Neutrophil (primary cell): ENCODE data around the gene MSTO1.
"Not testable (repeated sequence)": the region's sequence is repeated elsewhere in the genome, so short reads cannot be mapped to it uniquely, and the experiment has no call there.

Experiments
- H3K27ac ChIP-seq: fragments of 200-600 bp; sonication (generic); 2 replicates; pipeline ENCODE4 v1.5.1; 2016; ENCODE audit warnings: mild to moderate bottlenecking, moderate library complexity
- H3K27me3 ChIP-seq: fragments of 200-600 bp; sonication (generic); 2 replicates; pipeline ENCODE4 v1.6.0; 2016; ENCODE audit warnings: mild to moderate bottlenecking
- H3K36me3 ChIP-seq: fragments of 200-600 bp; sonication (generic); 2 replicates; pipeline ENCODE4 v1.5.1; 2017
- H3K4me1 ChIP-seq, 2 experiments: fragments of 200-600 bp in 1 of 2; sonication (generic) in 1 of 2; 1 replicate in 1 of 2; 2 replicates in 1 of 2; pipeline versions ENCODE4 v1.5.1 to v1.6.1; 2013 to 2016; ENCODE audit warnings: low read depth in 1 of 2, low read length in 1 of 2, mild to moderate bottlenecking in 1 of 2, moderate library complexity in 1 of 2; ENCODE audit not compliant: control insufficient read depth in 1 of 2, insufficient read depth in 1 of 2
- H3K4me3 ChIP-seq, 2 experiments: fragments of 200-600 bp in 1 of 2; sonication (generic) in 1 of 2; 1 replicate in 1 of 2; 2 replicates in 1 of 2; pipeline ENCODE4 v1.5.1; 2013 to 2016; ENCODE audit warnings: low read depth in 1 of 2, low read length in 1 of 2, mild to moderate bottlenecking in 1 of 2, moderate library complexity in 1 of 2
- H3K9me3 ChIP-seq: fragments of 200-600 bp; sonication (generic); 2 replicates; pipeline ENCODE4 v1.5.1; 2016
- CTCF ChIP-seq: fragments of 200-600 bp; sonication (generic); IDR thresholded peaks from 2 replicates; pipeline ENCODE4 v1.5.1; 2016; ENCODE audit warnings: antibody characterized with exemption

MSTO1 gene

GRCh38 chr1:155609515-155610256, at the start of gene MSTO1:
TSS of gene MSTO1 (plus strand) at chr1:155610218. CDS start at chr1:155610249, 31 bp downstream.
- peak within 1 kb of the TSS; percentile 75 for H3K4me3 ChIP-seq

GRCh38 chr1:155561779-155562580, 48.0 kb upstream of the MSTO1 start:
- H3K4me3 ChIP-seq, result peak overlapping the region; percentile 77 to 90
- H3K27ac ChIP-seq, result peak overlapping the region; percentile 99
- H3K36me3 ChIP-seq, H3K27me3 ChIP-seq, H3K9me3 ChIP-seq: not testable (repeated sequence)
- peaks cover 19 to 29% of the 10 kb centered on the region in 2 experiments for H3K4me1 ChIP-seq

More at GRCh38 chr1:155609515-155610256, at the start of gene MSTO1:
- H3K4me1 ChIP-seq, result peaks cover 5 to 6% of the 10 kb centered on the region in 2 experiments
- H3K27ac ChIP-seq, result peak within 1 kb of the TSS; percentile 58
- no peaks in the 10 kb centered on the region for H3K9me3 ChIP-seq
- no peaks in the 10 kb centered on the region for H3K27me3 ChIP-seq
- TF ChIP-seq CTCF, result no peak
- H3K36me3 ChIP-seq, result peaks cover 5% of the 10 kb centered on the region

- Histone ChIP-seq H3K27ac (peak within 1 kb of the TSS; percentile 99), H3K27me3 (no peaks in the 10 kb centered on the region), H3K9me3 (no peaks in the 10 kb centered on the region), H3K36me3 (peaks cover 5% of the 10 kb centered on the region), H3K4me3 (peak within 1 kb of the TSS; percentile 77 to 90), H3K4me1 (peaks cover 19 to 29% of the 10 kb centered on the region in 2 experiments)
- TF ChIP-seq CTCF, result peak; percentile 32
Measured at GRCh38 chr1:155562581-155563376, 47.2 kb upstream of the MSTO1 start, which contains the start of gene ASH1L. TSS of gene ASH1L (minus strand) at chr1:155562803. CDS start at chr1:155521519, 41,284 bp downstream.

- not testable (repeated sequence) for H3K36me3 ChIP-seq, H3K9me3 ChIP-seq, H3K27me3 ChIP-seq
- Histone ChIP-seq H3K4me3 (peak overlapping the region; percentile 77 to 90), H3K4me1 (peaks cover 19 to 27% of the 10 kb centered on the region in 2 experiments), H3K27ac (peak overlapping the region; percentile 99)
Measured at GRCh38 chr1:155563377-155564022, 46.5 kb upstream of the MSTO1 start.

DNA sequence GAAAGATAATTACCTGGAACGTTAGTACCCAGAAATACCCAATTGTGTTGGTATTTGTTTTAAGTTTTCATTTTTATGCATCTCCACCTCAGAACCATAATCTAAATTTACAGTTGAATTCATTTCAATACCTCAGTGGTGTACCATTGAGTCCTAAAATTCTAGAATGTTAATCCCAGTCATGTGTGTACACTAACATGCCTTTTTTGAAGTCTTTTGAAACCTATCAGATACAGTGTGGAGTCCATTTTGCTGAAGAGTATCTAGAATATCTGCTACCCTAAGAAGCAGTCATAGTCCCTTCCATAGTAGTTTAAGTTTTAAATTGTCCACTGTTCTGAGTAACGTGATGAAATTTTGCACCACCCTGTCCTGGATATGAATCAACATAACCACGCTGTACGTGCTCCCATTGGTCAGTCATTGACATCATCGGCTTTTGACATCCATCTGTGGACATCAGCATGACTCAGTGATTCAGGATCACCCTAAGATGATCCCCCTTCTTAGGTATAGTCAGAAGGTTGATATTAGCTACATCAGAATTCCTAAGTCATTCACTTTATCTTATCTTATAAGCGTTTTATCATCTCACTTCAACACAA, 39.9 kb upstream of the MSTO1 start:
- Histone ChIP-seq H3K4me3 (no peak overlapping the region), H3K27me3 (no peaks in the 10 kb centered on the region), H3K4me1 (no peaks in the 10 kb centered on the region), H3K36me3 (no peaks in the 10 kb centered on the region), H3K9me3 (no peaks in the 10 kb centered on the region), H3K27ac (no peak overlapping the region)
- no peak for TF ChIP-seq CTCF
